Measurements from ENCODE around the gene ZBTB20.

Gene ZBTB20

GRCh38 chr3:114405202-114405990 lies 741.7 kb downstream of the ZBTB20 start:
- no peak for DNase-seq (ENCODE audit: low read depth)

- DNase-seq (ENCODE audit: low read depth): peak; percentile 74
Observed at GRCh38 chr3:114404590-114404989, 742.5 kb downstream of the ZBTB20 start.

GRCh38 chr3:114402838-114403237 lies 744.2 kb downstream of the ZBTB20 start:
- DNase-seq (ENCODE audit: low read depth): no peak

- no peak for DNase-seq (ENCODE audit: low read depth)
Observed at GRCh38 chr3:114401346-114401745, 745.7 kb downstream of the ZBTB20 start.

GRCh38 chr3:114400371-114400770 lies 746.7 kb downstream of the ZBTB20 start:
- DNase-seq (ENCODE audit: low read depth): no peak

- no peak for DNase-seq (ENCODE audit: low read depth)
Observed at GRCh38 chr3:114394551-114394950, 752.5 kb downstream of the ZBTB20 start.

GRCh38 chr3:114393367-114394072 lies 753.6 kb downstream of the ZBTB20 start:
- no peak for DNase-seq (ENCODE audit: low read depth)

GRCh38 chr3:114392831-114393230 lies 754.3 kb downstream of the ZBTB20 start:
- no peak for DNase-seq (ENCODE audit: low read depth)

GRCh38 chr3:114389156-114389555 lies 757.9 kb downstream of the ZBTB20 start:
- DNase-seq (ENCODE audit: low read depth): no peak

- DNase-seq (ENCODE audit: low read depth): no peak
Observed at GRCh38 chr3:114384558-114384903, 762.6 kb downstream of the ZBTB20 start.

- peak; percentile 89 for DNase-seq (ENCODE audit: low read depth)
Observed at GRCh38 chr3:114383875-114384557, 763.1 kb downstream of the ZBTB20 start.

GRCh38 chr3:114380233-114380651 lies 766.8 kb downstream of the ZBTB20 start:
- DNase-seq (ENCODE audit: low read depth): peak; percentile 51

- DNase-seq (ENCODE audit: low read depth): no peak
Observed at GRCh38 chr3:114379266-114379665, 767.8 kb downstream of the ZBTB20 start.

GRCh38 chr3:114378760-114379159 lies 768.3 kb downstream of the ZBTB20 start:
- DNase-seq (ENCODE audit: low read depth): no peak

- no peak for DNase-seq (ENCODE audit: low read depth)
Observed at GRCh38 chr3:114377426-114377825, 769.7 kb downstream of the ZBTB20 start.

- no peak for DNase-seq (ENCODE audit: low read depth)
Observed at GRCh38 chr3:114376516-114377185, 770.4 kb downstream of the ZBTB20 start.

GRCh38 chr3:114375608-114376421 lies 771.3 kb downstream of the ZBTB20 start:
- no peak for DNase-seq (ENCODE audit: low read depth)

GRCh38 chr3:114374433-114374990 lies 772.6 kb downstream of the ZBTB20 start:
- DNase-seq (ENCODE audit: low read depth): no peak

- peak; percentile 7 for DNase-seq (ENCODE audit: low read depth)
Observed at GRCh38 chr3:114370537-114371174, 776.4 kb downstream of the ZBTB20 start.

- no peak for DNase-seq (ENCODE audit: low read depth)
Observed at GRCh38 chr3:114365909-114366308, 781.2 kb downstream of the ZBTB20 start.
